Esophagus squamous epithelium (tissue), 5 donors: ENCODE measurements around the gene BACE1-AS. TPM values are rescaled to one million over a fixed set of nuclear protein-coding genes. Genes with fewer than 3 reads are reported as not detected.

Experiments used
- DNase-seq: peaks from one replicate; lab custom pipeline; 2025; lab: John Stamatoyannopoulos, UW
- H3K27ac ChIP-seq, 4 donors: fragments of 200-600 bp; sonication (generic); one replicate each; pipeline ENCODE4 v1.5.1; 2016 to 2019; ENCODE audit warnings: mild to moderate bottlenecking in 1 of 4
- H3K27me3 ChIP-seq, 4 donors: fragments of 200-600 bp; sonication (generic); 1 replicate in 3 of 4; 2 replicates in 1 of 4; pipeline versions ENCODE4 v1.5.1 to v1.6.0; 2017 to 2021; ENCODE audit warnings: antibody characterized with exemption in 1 of 4
- H3K36me3 ChIP-seq, 3 donors: fragments of 200-600 bp; sonication (generic); one replicate each; pipeline ENCODE4 v1.5.1; 2016 to 2019
- H3K4me1 ChIP-seq, 3 donors: fragments of 200-600 bp; sonication (generic); one replicate each; pipeline ENCODE4 v1.5.1; 2017 to 2019
- H3K4me3 ChIP-seq, 4 donors: fragments of 200-600 bp; sonication (generic); 1 replicate in 3 of 4; 2 replicates in 1 of 4; pipeline ENCODE4 v1.5.1; 2016 to 2019; ENCODE audit warnings: mild to moderate bottlenecking in 2 of 4, moderate library complexity in 1 of 4
- H3K9me3 ChIP-seq, 3 donors: fragments of 200-600 bp; sonication (generic); one replicate each; pipeline ENCODE4 v1.5.1; 2016 to 2019
- POLR2A ChIP-seq, 4 donors: fragments of 450-650 bp; IDR thresholded peaks; one replicate each; pipeline ENCODE4 v1.6.1; 2017; ENCODE audit warnings: antibody characterized with exemption in 4 of 4, mild to moderate bottlenecking in 4 of 4, moderate library complexity in 3 of 4
- WGBS, 2 donors: methylation state at CpG; one replicate each; pipeline ENCODE4 v1.1.5; 2018; 5-methylcytosine and 5-hydroxymethylcytosine counted together
- intact Hi-C: fragments of 100-400 bp; cut with DNase I; formaldehyde crosslinking; loops from one replicate; pipeline ENCODE4 v1.15.0; 2022
- total RNA-seq, 4 donors: library from RNA; depleted of rRNA; stranded (reverse); fragments of >200 nt; gene quantifications; one replicate each; pipeline ENCODE4 v1.1.0, GENCODE V29; 2016
- TF ChIP-seq, protein P1 (sequence below), 6 experiments: fragments of 450-650 bp in 4 of 6; fragments of 200-600 bp in 2 of 6; sonication (generic) in 2 of 6; IDR thresholded peaks; one replicate each; pipeline ENCODE4 v1.5.1; 2016 to 2019; ENCODE audit warnings: antibody characterized with exemption in 6 of 6, mild to moderate bottlenecking in 4 of 6, moderate library complexity in 4 of 6
- donor health status: DM: yes; HTN: yes; CAD: no.

The BACE1-AS gene
- total RNA-seq, 4 donors from 2014 or later: 2.0 to 5.7 (median 3.6) TPM

DNA sequence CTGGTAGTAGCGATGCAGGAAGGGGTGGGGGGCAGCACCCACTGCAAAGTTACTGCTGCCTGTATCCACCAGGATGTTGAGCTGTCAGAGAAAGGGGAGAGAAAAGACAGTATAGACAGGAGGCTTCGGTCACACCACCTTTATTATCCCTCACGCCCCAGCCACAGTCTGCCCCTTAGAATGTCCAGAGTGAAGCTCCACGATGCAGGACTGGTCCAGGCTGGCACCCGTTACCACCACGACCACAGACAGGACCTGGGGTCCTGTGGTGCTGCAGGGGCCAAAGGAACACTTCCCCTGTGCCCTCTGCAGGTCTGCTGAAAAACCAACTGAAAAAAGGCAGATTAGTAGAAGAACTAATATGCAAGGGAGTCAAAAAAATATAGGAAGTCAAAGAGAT, 5.7 kb downstream of the BACE1-AS start:
- H3K9me3 ChIP-seq: no peaks in the 10 kb centered on the region
- H3K27ac ChIP-seq: no peak overlapping the region
- peaks cover 0 to 11% (median 5%) of the 10 kb centered on the region in 3 donors for H3K4me1 ChIP-seq
- H3K36me3 ChIP-seq: peaks cover 0 to 48% (median 3%) of the 10 kb centered on the region in 3 donors
- no peaks in the 10 kb centered on the region for H3K27me3 ChIP-seq
- no peak for DNase-seq
- no peak for TF ChIP-seq POLR2A (IDR thresholded peaks at IDR 0.05)
- TF ChIP-seq, protein P1, sequence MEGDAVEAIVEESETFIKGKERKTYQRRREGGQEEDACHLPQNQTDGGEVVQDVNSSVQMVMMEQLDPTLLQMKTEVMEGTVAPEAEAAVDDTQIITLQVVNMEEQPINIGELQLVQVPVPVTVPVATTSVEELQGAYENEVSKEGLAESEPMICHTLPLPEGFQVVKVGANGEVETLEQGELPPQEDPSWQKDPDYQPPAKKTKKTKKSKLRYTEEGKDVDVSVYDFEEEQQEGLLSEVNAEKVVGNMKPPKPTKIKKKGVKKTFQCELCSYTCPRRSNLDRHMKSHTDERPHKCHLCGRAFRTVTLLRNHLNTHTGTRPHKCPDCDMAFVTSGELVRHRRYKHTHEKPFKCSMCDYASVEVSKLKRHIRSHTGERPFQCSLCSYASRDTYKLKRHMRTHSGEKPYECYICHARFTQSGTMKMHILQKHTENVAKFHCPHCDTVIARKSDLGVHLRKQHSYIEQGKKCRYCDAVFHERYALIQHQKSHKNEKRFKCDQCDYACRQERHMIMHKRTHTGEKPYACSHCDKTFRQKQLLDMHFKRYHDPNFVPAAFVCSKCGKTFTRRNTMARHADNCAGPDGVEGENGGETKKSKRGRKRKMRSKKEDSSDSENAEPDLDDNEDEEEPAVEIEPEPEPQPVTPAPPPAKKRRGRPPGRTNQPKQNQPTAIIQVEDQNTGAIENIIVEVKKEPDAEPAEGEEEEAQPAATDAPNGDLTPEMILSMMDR (IDR thresholded peaks at IDR 0.05): no peak
- H3K4me3 ChIP-seq: no peak overlapping the region
- intact Hi-C loops: no loop called here
- WGBS, 2 donors: 66 to 90% methylated on average over 4 to 5 of the region's 6 CpGs

DNA sequence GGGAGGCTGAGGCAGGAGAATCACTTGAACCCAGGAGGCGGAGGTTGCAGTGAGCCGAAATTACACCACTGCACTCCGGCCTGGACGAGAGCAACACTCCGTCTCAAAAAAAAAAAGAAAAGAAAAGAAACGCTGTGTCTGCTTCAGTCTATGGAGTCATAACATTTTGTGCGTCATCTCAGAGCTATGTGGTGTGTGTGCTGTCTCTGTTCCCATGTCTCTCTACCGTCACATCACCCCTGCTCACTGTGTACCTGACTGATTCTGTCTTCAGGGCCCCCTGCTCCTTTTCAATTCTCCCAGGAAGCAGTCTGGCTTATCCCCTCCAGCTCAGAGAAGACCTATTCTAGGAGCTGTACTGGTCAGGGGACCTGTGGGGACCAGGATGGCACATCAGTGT, 7.0 kb downstream of the BACE1-AS start:
- no peak overlapping the region for H3K4me3 ChIP-seq
- H3K4me1 ChIP-seq: peaks cover 0 to 11% (median 5%) of the 10 kb centered on the region in 3 donors
- no peaks in the 10 kb centered on the region for H3K9me3 ChIP-seq
- DNase-seq: no peak
- H3K36me3 ChIP-seq: peaks cover 0 to 35% (median 3%) of the 10 kb centered on the region in 3 donors
- TF ChIP-seq POLR2A (IDR thresholded peaks at IDR 0.05): no peak
- TF ChIP-seq, protein P1 (IDR thresholded peaks at IDR 0.05): no peak
- intact Hi-C loops: no loop called here
- WGBS, 2 donors: 91 to 92% methylated on average over 8 of the region's 8 CpGs
- no peaks in the 10 kb centered on the region for H3K27me3 ChIP-seq
- H3K27ac ChIP-seq: no peak overlapping the region

DNA sequence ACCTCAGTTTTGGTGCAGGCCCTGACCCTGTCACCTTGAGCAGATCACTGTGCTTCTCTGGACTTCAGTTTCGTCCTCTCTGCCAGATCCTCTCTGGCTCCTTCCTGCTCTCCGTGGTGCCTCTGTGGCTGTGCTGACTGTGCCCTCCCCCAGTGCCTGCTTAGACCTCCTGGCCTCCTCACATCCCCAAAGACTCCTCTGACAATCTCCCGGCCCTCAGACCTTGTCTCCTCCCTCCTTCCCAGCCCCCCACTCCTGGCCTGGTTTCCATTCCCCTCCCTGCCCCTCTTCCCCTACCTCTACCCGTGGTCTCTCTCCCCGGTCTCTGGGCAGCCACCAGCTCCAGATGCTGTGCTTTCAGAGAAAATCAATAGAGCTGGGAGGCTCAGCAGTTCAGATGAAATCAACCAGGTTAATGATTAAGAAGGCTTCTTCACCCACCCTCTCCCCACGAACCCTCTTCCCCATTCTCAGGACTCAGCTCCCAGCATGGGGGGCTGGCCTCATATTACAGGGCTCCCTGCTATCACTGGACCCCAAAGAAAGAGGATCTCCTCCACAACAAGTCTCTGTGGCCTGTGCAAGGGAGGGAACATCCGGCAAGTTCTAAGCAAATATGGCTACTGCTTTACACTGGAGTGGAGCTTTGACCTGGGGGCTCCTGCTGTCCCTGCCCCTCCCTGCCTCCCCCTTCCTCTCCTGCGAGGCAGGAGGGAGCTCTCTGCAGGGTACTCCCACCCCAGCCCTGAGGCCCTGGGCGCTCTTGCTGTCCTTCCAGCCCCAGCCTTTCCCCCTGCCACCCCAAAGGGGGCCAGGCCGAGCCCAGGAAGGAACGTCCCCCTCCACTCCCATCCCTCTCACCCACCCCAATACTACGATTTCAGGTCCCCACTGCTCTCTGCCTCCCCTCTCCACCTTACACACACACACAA, 8.5 kb downstream of the BACE1-AS start:
- intact Hi-C loops: no loop called here
- Histone ChIP-seq H3K4me1 (peaks cover 0 to 11% (median 5%) of the 10 kb centered on the region in 3 donors), H3K27ac (no peak overlapping the region), H3K4me3 (peak overlapping the region in 1 of 4 donors; percentile 40), H3K9me3 (no peaks in the 10 kb centered on the region), H3K27me3 (no peaks in the 10 kb centered on the region), H3K36me3 (peaks cover 0 to 21% (median 3%) of the 10 kb centered on the region in 3 donors)
- no peak for DNase-seq
- no peak for TF ChIP-seq POLR2A (IDR thresholded peaks at IDR 0.05)
- TF ChIP-seq, protein P1 (IDR thresholded peaks at IDR 0.05): no peak
- 55 to 65% methylated on average over 8 to 11 of the region's 12 CpGs for WGBS, 2 donors

DNA sequence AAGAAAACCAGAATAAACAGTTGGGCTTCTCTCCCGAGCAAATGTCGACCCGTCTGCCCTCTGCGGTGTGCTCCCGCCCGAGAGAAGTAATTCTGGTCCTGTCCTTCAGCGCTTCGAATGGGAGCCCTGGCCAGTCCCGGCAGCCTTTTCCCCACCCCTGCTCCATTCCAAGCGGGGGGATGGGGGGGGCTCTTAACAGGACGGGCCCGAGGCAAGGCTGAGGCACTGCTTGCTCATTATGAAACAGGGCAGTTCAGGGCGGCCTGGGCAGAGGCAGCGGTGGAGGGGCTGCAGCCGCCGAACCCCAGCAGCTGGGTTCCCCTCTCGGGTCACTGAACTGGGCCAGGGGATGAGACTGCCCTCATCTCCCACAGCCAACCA, 9.1 kb downstream of the BACE1-AS start:
- TF ChIP-seq, protein P1 (IDR thresholded peaks at IDR 0.05): no peak
- TF ChIP-seq POLR2A (IDR thresholded peaks at IDR 0.05): no peak
- no peaks in the 10 kb centered on the region for H3K27me3 ChIP-seq
- peaks cover 0 to 11% (median 5%) of the 10 kb centered on the region in 3 donors for H3K4me1 ChIP-seq
- no peaks in the 10 kb centered on the region for H3K9me3 ChIP-seq
- H3K27ac ChIP-seq: no peak overlapping the region
- intact Hi-C loops: no loop called here
- WGBS, 2 donors: 21 to 53% methylated on average over 5 to 12 of the region's 17 CpGs
- peaks cover 0 to 14% (median 0%) of the 10 kb centered on the region in 3 donors for H3K36me3 ChIP-seq
- DNase-seq: no peak
- peak overlapping the region in 1 of 4 donors; percentile 40 for H3K4me3 ChIP-seq

DNA sequence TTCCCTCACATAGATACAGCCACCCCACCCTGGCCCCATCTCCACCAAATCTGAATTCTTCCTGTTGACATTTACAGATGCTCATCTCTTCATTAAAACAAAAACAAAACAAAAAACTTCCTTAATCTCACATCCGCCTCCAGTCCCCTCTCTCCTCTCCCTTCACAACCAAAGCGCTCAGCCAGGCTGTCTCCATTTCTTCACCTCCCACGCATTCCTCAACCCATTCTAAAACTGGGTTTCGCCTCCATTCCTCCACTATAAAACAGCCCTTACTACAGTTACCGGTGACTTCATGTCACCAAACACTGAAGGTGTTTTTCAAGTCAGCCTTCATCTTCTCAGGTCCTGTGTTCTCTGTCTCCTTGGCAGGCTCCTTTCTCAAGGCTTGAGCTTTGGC, 9.6 kb downstream of the BACE1-AS start:
- no peak overlapping the region for H3K27ac ChIP-seq
- DNase-seq: no peak
- no peak overlapping the region for H3K4me3 ChIP-seq
- TF ChIP-seq, protein P1 (IDR thresholded peaks at IDR 0.05): no peak
- no peak for TF ChIP-seq POLR2A (IDR thresholded peaks at IDR 0.05)
- peaks cover 0 to 9% (median 0%) of the 10 kb centered on the region in 3 donors for H3K36me3 ChIP-seq
- intact Hi-C loops: no loop called here
- H3K9me3 ChIP-seq: no peaks in the 10 kb centered on the region
- H3K27me3 ChIP-seq: no peaks in the 10 kb centered on the region
- H3K4me1 ChIP-seq: peaks cover 0 to 11% (median 5%) of the 10 kb centered on the region in 3 donors
- WGBS, 2 donors: 65 to 80% methylated on average over 5 of the region's 5 CpGs
